SIG-M5 treated with dmso at 0.1 percent for 504 hours (cell line): ENCODE measurements around the gene LLPH.
"Not testable (repeated sequence)": the region's sequence is repeated elsewhere in the genome, so short reads cannot be mapped to it uniquely, and the experiment has no call there.

ENCODE experiments used
- DNase-seq: peaks from one replicate; lab custom pipeline; 2025; ENCODE audit not compliant: unreplicated experiment; lab: John Stamatoyannopoulos, UW

Gene LLPH

GRCh38 chr12:66130267-66131066 lies at the start of gene LLPH:
Gene LLPH (minus strand): TSS chr12:66130750. CDS start chr12:66129106, 1,644 bp downstream.
- DNase-seq: peak; percentile 84

- no peak for DNase-seq
Observed at GRCh38 chr12:66176105-66176900, 45.8 kb upstream of the LLPH start.

- DNase-seq: not testable (repeated sequence)
Observed at GRCh38 chr12:66174391-66175325, 44.1 kb upstream of the LLPH start.

- DNase-seq: no peak
Observed at GRCh38 chr12:66170606-66171005, 40.1 kb upstream of the LLPH start.

GRCh38 chr12:66169221-66170170 lies 38.9 kb upstream of the LLPH start, which contains the start of gene TMBIM4:
Gene TMBIM4 (minus strand): TSS chr12:66169996. CDS start chr12:66169951, 45 bp downstream.
- DNase-seq: peak; percentile 97

GRCh38 chr12:66168410-66168809 lies 37.9 kb upstream of the LLPH start:
- peak; percentile 42 for DNase-seq

- DNase-seq: no peak
Observed at GRCh38 chr12:66166561-66166960, 36.0 kb upstream of the LLPH start.

GRCh38 chr12:66165141-66165540 lies 34.6 kb upstream of the LLPH start:
- no peak for DNase-seq

- DNase-seq: no peak
Observed at GRCh38 chr12:66164349-66164821, 33.8 kb upstream of the LLPH start.

- no peak for DNase-seq
Observed at GRCh38 chr12:66163289-66163688, 32.7 kb upstream of the LLPH start.

GRCh38 chr12:66162701-66163100 lies 32.2 kb upstream of the LLPH start:
- DNase-seq: no peak

GRCh38 chr12:66160704-66161103 lies 30.2 kb upstream of the LLPH start:
- DNase-seq: no peak

- no peak for DNase-seq
Observed at GRCh38 chr12:66159123-66159522, 28.6 kb upstream of the LLPH start.

GRCh38 chr12:66156654-66157053 lies 26.1 kb upstream of the LLPH start:
- no peak for DNase-seq

GRCh38 chr12:66154776-66155175 lies 24.2 kb upstream of the LLPH start:
- no peak for DNase-seq

GRCh38 chr12:66152732-66153131 lies 22.2 kb upstream of the LLPH start:
- no peak for DNase-seq

- peak; percentile 93 for DNase-seq
Observed at GRCh38 chr12:66149702-66150398, 19.3 kb upstream of the LLPH start.

- peak; percentile 97 for DNase-seq
Observed at GRCh38 chr12:66144791-66145754, 14.5 kb upstream of the LLPH start.
